ENCODE results near the gene SLC16A6.

The SLC16A6 gene

DNA sequence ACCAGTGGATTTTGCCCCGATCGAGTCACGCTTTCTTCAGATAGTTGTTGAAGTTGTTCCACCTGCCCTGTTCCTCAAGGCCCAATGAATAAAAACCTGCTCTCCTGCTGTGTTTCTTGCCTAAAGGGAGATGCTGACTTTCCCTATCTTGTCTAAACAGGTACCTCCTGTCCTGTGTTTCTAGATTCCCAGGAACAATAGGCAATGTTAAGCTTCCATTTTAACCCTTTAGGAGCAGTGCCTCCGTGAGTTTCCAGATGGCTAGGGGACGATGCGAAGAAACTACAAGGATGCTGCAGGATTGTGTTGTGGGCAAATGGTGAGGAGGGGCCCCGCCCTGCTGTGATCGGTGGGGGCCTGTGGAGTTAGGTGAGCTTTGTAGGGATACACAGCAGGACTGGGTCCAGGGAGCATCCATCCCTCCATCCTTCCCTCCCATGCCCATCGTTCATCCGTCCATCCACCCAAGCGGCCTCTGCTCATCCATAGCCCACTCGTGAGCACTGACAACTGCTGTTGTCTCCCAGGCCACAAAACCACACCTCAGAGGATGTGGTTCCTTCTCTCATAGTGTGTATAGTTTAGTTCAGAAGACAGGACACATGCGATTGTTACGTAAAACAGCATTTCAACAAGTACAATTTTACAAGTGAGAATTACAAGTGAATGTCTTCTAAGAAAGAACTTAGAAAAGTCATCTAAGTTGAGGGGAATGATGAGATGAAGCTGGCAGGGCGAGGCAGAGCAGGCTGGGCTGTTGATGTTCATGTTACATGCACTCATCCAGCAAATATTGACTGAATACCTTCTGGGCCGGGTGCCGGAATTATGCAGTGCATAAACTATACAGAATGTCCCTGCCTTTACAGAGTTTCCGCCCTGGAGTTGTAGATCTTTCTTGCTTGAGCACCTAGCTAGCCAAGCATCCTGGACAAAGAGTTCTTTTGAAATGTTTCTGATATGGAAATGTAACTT lies 5.6 kb upstream of the SLC16A6 start:
- in situ Hi-C loops (cut with HindIII; ENCODE audit: low sequenced_read_pairs), result no loop called here
- no peak overlapping the region for H3K4me3 ChIP-seq (ENCODE audit: low read depth, low read length)
- TF ChIP-seq, protein P1, sequence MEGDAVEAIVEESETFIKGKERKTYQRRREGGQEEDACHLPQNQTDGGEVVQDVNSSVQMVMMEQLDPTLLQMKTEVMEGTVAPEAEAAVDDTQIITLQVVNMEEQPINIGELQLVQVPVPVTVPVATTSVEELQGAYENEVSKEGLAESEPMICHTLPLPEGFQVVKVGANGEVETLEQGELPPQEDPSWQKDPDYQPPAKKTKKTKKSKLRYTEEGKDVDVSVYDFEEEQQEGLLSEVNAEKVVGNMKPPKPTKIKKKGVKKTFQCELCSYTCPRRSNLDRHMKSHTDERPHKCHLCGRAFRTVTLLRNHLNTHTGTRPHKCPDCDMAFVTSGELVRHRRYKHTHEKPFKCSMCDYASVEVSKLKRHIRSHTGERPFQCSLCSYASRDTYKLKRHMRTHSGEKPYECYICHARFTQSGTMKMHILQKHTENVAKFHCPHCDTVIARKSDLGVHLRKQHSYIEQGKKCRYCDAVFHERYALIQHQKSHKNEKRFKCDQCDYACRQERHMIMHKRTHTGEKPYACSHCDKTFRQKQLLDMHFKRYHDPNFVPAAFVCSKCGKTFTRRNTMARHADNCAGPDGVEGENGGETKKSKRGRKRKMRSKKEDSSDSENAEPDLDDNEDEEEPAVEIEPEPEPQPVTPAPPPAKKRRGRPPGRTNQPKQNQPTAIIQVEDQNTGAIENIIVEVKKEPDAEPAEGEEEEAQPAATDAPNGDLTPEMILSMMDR (IDR thresholded peaks at IDR 0.05; ENCODE audit: low read depth, low read length), result no peak
- DNase-seq (ENCODE audit: low read depth, low spot score), result no peak

DNA sequence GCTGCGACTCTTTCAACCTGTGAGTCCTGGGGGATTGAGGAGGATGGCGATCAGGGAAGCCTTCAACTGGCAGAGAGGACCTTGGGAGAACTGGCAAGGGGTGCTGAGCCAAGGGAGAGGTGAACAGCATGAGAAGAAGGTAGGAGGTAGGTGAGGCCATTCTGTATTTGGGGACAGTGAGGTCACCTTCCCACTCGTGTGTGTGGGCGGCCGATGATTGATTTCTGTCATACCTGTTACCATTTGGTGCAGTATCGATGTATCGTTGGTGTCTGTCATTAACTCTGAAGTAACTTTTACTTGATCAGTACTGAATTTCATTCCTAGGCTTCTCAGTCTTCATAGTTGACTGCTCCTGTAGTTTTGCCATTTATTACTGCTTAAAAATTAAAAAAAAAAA lies 4.2 kb upstream of the SLC16A6 start:
- no peak overlapping the region for H3K4me3 ChIP-seq (ENCODE audit: low read depth, low read length)
- in situ Hi-C loops (cut with HindIII; ENCODE audit: low sequenced_read_pairs), result no loop called here
- no peak for DNase-seq (ENCODE audit: low read depth, low spot score)
- TF ChIP-seq, protein P1 (IDR thresholded peaks at IDR 0.05; ENCODE audit: low read depth, low read length), result no peak

DNA sequence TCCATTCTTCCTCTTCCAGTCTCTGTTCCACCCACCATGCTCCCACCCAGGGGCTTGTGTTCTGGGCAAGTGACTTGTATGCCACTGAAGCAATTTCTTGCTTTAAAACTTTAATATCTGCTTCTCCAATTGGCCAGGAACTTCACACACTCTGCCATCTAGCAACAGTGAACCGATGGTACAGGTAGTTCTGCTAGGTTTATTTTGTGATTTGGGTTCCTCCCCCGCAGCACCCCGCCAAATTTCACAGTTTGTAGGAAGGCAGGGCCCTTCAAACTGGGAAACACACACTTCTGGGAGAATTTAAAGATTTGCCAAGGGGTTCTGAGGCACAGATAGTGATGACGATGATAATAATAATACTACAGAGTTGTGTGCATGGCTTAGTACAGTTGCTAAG lies 3.7 kb upstream of the SLC16A6 start:
- in situ Hi-C loops (cut with HindIII; ENCODE audit: low sequenced_read_pairs), result no loop called here
- TF ChIP-seq, protein P1 (IDR thresholded peaks at IDR 0.05; ENCODE audit: low read depth, low read length), result no peak
- H3K4me3 ChIP-seq (ENCODE audit: low read depth, low read length), result no peak overlapping the region
- DNase-seq (ENCODE audit: low read depth, low spot score), result no peak

DNA sequence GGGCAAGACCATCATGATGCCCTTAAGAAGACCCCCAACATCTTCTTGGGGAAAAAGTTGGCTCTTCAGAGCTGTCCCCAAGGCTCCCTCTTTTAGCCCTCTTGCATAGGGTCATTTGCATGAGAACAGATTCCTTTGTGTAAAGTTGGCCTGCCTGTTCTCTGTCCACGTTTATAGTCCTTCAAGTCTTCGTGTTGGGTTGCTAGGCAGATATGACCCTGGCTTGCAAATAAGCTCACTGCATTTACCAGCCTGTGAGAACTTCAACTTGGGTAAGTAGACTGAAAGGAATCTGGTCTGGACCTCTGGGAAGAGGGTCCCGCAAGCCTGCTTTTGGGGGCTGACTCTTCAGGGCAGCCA lies 3.2 kb upstream of the SLC16A6 start:
- TF ChIP-seq, protein P1 (IDR thresholded peaks at IDR 0.05; ENCODE audit: low read depth, low read length), result no peak
- no peak for DNase-seq (ENCODE audit: low read depth, low spot score)
- no peak overlapping the region for H3K4me3 ChIP-seq (ENCODE audit: low read depth, low read length)
- in situ Hi-C loops (cut with HindIII; ENCODE audit: low sequenced_read_pairs), result no loop called here

DNA sequence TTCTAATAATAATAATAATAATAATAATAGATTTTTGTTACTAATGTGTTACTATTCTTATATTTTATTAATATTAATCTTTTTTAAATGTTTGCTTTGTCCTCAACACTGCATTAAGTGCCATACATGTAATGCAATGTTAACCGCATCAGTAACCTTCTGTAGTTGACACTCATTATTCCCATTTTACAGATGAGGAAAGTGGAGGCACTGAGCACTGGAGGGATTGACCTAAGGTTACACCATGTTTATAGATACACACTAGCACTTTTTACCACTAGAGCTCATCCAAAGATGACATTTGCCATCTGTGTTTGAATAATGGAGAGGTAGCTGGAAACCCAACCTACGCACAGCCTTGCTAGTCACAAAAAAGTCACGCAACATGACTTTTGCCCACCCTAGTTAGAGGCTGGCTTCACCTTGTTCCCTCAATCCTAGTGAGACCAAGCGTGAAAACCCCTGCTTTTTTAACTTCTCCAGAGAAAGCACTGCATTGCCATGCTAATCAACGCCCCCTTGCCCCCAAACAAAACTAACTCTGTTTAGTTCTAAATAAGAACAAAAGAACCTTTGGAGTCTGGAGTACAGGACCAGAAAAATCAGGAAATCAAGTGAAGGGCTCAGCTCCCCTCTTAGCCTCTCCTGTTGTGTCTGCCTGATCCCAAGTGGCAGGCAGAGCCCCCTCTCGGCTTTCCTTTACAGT lies 2.7 kb upstream of the SLC16A6 start:
- no peak overlapping the region for H3K4me3 ChIP-seq (ENCODE audit: low read depth, low read length)
- no peak for DNase-seq (ENCODE audit: low read depth, low spot score)
- TF ChIP-seq, protein P1 (IDR thresholded peaks at IDR 0.05; ENCODE audit: low read depth, low read length), result no peak
- in situ Hi-C loops (cut with HindIII; ENCODE audit: low sequenced_read_pairs), result no loop called here

DNA sequence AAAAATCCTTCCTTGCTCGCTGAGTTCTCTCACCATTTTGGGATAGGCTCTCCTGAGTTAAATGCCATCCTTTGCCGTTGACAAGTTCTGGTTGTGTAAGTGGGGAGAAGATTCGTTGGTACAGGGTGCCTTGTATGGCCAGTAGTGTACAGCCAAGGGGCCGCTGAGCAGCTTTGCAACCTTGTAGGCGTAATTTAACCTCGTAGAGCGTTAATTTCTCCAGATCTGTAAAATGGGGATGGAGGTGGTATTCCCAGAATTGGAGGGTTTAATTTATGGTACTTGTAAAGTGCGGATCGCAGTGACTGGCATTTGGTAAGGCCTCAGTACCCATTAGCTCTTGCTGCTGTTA lies 1.7 kb upstream of the SLC16A6 start:
- TF ChIP-seq, protein P1 (IDR thresholded peaks at IDR 0.05; ENCODE audit: low read depth, low read length), result no peak
- in situ Hi-C loops (cut with HindIII; ENCODE audit: low sequenced_read_pairs), result no loop called here
- DNase-seq (ENCODE audit: low read depth, low spot score), result no peak
- no peak overlapping the region for H3K4me3 ChIP-seq (ENCODE audit: low read depth, low read length)
